Measurements from ENCODE around the gene PLEKHG7.

- TF ChIP-seq HDGF (IDR thresholded peaks at IDR 0.05; ENCODE audit: borderline replicate concordance) (no peak), L3MBTL2 (conservative IDR thresholded peaks at IDR 0.05) (no peak), FOXK2 (IDR thresholded peaks at IDR 0.05) (no peak), CTBP1 (IDR thresholded peaks at IDR 0.05; ENCODE audit: borderline replicate concordance) (no peak), FOXM1 (IDR thresholded peaks at IDR 0.05; ENCODE audit: borderline replicate concordance) (no peak), TARDBP (IDR thresholded peaks at IDR 0.05) (no peak), ZNF384 (IDR thresholded peaks at IDR 0.05) (no peak), SUZ12 (IDR thresholded peaks at IDR 0.05) (no peak), BHLHE40 (IDR thresholded peaks at IDR 0.05; ENCODE audit: borderline replicate concordance) (no peak), SP1 (IDR thresholded peaks at IDR 0.05) (no peak), FOXA1 (IDR thresholded peaks at IDR 0.05) (no peak)
Observed at GRCh38 chr12:92706594-92706993, 3.8 kb downstream of the PLEKHG7 start.
